GM13977 (cell line): Measurements from ENCODE around the gene LARGE1.
A peak's percentile ranks its signal among the peaks of the same experiment; 100 is the strongest.

ENCODE experiments used
- DNase-seq: peaks from one replicate; pipeline ENCODE4 v3.0.0; 2012; ENCODE audit warnings: low spot score
- in situ Hi-C: fragments of 300-500 bp; cut with MboI; formaldehyde crosslinking; loops from one replicate; pipeline ENCODE4 v1.12.0; 2022; ENCODE audit warnings: low sequenced_read_pairs, low pct_unique_long_range_greater_than_20kb, mixed read lengths, inconsistent platforms; ENCODE audit not compliant: unreplicated experiment
- TF ChIP-seq, protein P1 (sequence below): IDR thresholded peaks from 2 replicates; pipeline ENCODE4 v1.5.1; 2012; ENCODE audit warnings: mild to moderate bottlenecking, control low read depth; ENCODE audit not compliant: insufficient read depth; ENCODE audit errors: extremely low read depth, missing control alignments

LARGE1 gene

DNA sequence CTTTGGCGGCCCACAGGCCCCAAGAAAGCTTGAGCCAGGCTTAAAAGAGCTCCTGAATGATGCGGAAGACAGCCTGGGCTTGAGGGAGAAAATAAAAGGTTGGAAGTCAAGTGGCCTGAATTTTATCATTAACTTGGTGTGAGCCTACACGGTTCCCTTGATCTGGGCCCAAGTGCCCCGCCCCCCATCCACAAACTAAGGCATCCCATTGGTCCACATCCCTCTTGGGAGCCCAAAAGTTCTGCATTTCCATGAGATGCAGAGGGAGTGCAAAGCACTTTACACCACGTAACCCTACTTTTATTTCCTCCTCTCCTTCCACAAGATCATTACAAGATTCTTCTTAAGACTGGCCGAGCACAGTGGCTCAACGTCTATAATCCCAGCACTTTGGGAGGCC, 22.2 kb downstream of the LARGE1 start:
- no peak for DNase-seq
- in situ Hi-C loops, result no loop called here
- TF ChIP-seq, protein P1, sequence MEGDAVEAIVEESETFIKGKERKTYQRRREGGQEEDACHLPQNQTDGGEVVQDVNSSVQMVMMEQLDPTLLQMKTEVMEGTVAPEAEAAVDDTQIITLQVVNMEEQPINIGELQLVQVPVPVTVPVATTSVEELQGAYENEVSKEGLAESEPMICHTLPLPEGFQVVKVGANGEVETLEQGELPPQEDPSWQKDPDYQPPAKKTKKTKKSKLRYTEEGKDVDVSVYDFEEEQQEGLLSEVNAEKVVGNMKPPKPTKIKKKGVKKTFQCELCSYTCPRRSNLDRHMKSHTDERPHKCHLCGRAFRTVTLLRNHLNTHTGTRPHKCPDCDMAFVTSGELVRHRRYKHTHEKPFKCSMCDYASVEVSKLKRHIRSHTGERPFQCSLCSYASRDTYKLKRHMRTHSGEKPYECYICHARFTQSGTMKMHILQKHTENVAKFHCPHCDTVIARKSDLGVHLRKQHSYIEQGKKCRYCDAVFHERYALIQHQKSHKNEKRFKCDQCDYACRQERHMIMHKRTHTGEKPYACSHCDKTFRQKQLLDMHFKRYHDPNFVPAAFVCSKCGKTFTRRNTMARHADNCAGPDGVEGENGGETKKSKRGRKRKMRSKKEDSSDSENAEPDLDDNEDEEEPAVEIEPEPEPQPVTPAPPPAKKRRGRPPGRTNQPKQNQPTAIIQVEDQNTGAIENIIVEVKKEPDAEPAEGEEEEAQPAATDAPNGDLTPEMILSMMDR, result no peak

DNA sequence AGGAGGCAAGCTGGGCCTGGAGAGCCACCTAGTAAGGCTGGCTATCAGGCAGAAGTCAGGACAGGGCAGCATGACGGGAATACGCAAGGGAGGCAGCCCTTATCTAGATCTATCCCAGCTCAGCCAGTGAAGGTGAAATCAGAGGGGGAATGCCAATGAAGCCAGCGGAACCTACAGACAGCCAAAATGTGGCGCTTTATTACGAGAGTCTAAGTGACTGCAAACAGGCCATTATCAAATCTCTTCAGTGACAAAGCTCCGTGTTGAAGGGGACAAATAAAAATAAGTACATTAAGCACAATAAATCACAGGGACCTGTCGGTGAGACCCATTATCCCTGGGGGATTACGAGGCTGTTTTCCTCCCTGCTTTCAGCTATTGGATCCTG, 22.8 kb downstream of the LARGE1 start:
- TF ChIP-seq, protein P1, result no peak
- no peak for DNase-seq
- in situ Hi-C loops, result no loop called here

DNA sequence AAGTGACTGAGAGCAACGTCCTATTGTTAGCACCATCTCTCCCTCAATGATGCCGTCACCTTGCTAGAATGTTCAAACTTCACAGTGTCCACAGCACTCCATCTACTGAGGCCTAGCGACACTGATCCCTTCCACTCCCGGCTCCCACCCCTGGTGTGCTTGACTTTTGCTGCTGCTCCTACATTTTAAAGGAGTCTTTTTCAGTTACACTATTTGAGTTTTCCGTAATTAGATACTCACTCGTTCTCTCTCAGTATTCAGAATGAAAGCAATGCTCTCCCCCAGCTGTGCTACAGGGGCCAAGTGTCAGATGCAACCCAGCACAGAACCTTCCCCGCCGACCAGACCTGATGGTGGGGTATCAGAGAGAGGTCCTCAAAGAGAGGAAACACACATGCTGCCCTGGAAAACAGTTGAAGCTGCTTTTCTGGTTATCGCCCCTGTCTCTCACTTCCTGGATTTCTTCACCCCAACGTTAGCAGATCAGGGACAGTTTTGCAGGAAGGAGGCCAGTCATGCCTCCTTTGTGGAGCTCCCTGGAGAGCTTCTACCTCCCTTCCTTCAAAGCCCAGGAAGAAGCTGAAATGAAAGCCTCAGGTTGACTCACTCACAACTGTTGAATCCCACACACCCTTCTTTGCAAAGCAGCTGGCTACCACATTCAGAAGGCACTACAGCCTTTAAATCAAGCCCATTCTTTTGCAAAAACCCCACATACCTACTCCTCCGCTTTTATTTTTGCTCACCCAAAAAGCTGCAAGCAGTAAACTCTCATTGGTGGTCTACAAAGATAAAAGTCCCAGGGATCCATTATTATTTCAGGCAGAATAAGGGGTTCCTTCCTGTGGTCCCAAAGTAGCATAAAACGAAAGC, 23.5 kb downstream of the LARGE1 start:
- in situ Hi-C loops, result no loop called here
- TF ChIP-seq, protein P1, result no peak
- DNase-seq, result peak; percentile 37

DNA sequence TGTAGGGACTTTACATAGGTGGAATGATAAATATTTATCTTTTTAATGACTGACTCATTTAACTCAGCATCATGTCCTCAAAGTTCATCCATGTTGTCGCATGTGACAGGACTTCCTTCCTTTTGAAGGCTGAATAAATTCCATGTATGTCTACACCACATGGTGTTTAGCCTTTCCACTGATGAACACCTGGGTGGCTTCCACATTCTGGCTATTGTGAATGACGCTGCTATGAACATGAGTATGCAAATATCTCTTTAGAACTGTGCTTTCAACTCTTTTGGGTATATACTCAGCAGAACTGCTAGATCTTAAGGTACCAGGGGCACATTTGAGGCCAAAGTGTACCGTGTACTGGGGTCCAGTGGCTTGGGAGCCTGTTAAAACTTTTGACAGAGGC, 24.1 kb downstream of the LARGE1 start:
- in situ Hi-C loops, result no loop called here
- no peak for DNase-seq
- TF ChIP-seq, protein P1, result no peak

DNA sequence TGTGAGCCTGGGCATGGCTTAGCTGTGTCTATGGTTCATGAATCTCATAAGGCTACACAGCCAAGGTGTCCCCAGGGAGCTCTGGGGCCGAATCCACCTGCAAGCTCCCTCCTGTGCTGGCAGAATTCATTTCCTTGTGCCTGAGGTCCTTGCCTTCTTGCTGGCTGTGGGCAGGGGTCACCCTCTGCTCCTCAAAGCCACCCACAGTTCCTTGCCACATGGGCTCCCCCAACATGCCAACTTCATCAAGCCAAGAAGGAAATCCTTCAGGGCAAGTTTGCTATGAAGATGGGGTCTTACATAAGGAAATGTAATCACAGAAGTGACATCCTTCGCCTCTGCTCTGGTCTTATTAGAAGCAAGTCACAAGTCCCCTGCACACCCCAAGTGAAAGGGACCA, 24.8 kb downstream of the LARGE1 start:
- in situ Hi-C loops, result no loop called here
- DNase-seq, result no peak
- TF ChIP-seq, protein P1, result no peak

DNA sequence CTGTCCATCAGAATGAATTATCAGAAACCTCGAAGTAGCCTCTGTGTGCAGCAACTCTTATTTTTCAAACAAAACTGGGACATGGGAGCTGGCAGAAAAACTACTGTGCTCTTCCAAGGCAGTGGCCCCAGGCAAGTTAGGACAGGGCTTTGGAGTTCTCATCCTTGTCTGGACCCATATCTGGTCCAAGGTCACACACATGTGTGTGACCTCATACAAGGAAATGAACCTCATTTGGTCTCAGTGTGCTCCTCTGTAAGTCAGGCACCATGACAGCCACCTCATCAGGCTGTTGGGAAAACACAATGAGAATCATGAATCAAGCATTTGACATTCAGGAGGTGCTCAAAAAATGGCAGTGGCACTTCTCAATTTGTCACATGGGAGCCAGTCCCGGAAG, 25.8 kb downstream of the LARGE1 start:
- in situ Hi-C loops, result no loop called here
- TF ChIP-seq, protein P1, result no peak
- DNase-seq, result no peak
